Osteoblast (primary cell): ENCODE measurements around the gene FAF2. TPM values are rescaled to one million over a fixed set of nuclear protein-coding genes. Genes with fewer than 3 reads are reported as not detected.
A peak's percentile ranks its signal among the peaks of the same experiment; 100 is the strongest.

Experiments used
- DNase-seq: peaks from one replicate; pipeline ENCODE4 v3.0.0; 2011; ENCODE audit warnings: low spot score, mixed read lengths; ENCODE audit not compliant: insufficient read length; ENCODE audit errors: missing footprints
- H2AFZ ChIP-seq: 2 replicates; pipeline ENCODE4 v1.6.0; 2011; ENCODE audit warnings: mild to moderate bottlenecking, low read length
- H3K27ac ChIP-seq: 2 replicates; pipeline ENCODE4 v1.5.1; 2011; ENCODE audit warnings: mild to moderate bottlenecking, low read depth, low read length, moderate library complexity
- H3K27me3 ChIP-seq: 2 replicates; pipeline ENCODE4 v1.6.0; 2012; ENCODE audit warnings: mild to moderate bottlenecking, control low read depth, inconsistent platforms, low read length, moderate library complexity; ENCODE audit not compliant: insufficient read depth
- H3K36me3 ChIP-seq: 2 replicates; pipeline ENCODE4 v1.5.1; 2011; ENCODE audit warnings: mild to moderate bottlenecking, low read length, control low read depth, moderate library complexity; ENCODE audit not compliant: insufficient read depth
- H3K4me1 ChIP-seq: 2 replicates; pipeline ENCODE4 v1.5.1; 2011; ENCODE audit warnings: mild to moderate bottlenecking, low read length, control low read depth, moderate library complexity; ENCODE audit not compliant: insufficient read depth
- H3K4me2 ChIP-seq: 2 replicates; pipeline ENCODE4 v1.6.0; 2011; ENCODE audit warnings: mild to moderate bottlenecking, low read length; ENCODE audit not compliant: insufficient read depth
- H3K4me3 ChIP-seq: fragments of 200-600 bp; sonication (generic); 3 replicates; pipeline ENCODE4 v1.5.1; 2012; ENCODE audit warnings: mild to moderate bottlenecking, low read length, inconsistent platforms; ENCODE audit not compliant: insufficient read depth
- H3K79me2 ChIP-seq: 2 replicates; pipeline ENCODE4 v1.6.0; 2012; ENCODE audit warnings: mild to moderate bottlenecking, low read length, control low read depth, inconsistent platforms; ENCODE audit not compliant: insufficient read depth
- H3K9me3 ChIP-seq: 2 replicates; pipeline ENCODE4 v1.5.1; 2011; ENCODE audit warnings: low read depth, low read length, control low read depth
- H4K20me1 ChIP-seq: 2 replicates; pipeline ENCODE4 v1.6.0; 2012; ENCODE audit warnings: mild to moderate bottlenecking, low read length, control low read depth; ENCODE audit not compliant: insufficient read depth
- CTCF ChIP-seq: IDR thresholded peaks from 2 replicates; pipeline ENCODE4 v1.5.1; 2011; ENCODE audit warnings: mild to moderate bottlenecking, low read depth, low read length, moderate library complexity; ENCODE audit errors: extremely low read depth
- total RNA-seq: library from RNA; depleted of rRNA; stranded (reverse); fragments of >200 nt; gene quantifications from 2 replicates; pipeline ENCODE4 v1.2.3, GENCODE V29; 2012

Gene FAF2
- total RNA-seq, 1 donor, result 40.2 TPM

DNA sequence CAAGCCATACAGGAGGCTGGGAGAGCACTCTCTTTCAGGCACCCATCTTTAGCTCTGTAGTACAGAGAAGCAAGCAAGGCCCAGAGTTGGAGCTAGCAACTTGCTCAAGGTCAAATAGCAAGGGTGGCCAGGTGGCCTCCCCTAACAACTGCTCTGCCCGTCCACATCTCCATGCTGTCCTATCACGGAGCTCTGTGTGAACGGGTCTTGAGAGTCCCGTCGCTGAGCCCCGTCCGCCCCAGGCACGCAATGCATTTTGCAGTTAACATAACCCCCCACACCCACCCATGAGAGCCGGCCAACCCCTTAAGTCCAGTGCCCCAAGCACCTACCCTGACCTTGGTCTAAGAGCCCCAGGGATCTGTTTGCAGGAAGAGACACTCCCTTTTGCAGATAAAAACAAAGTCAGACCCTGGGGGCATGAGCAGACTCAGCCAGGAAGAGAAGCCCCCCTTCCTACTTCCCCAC is 87.5 kb downstream of the FAF2 start:
- H2AFZ ChIP-seq, result no peak overlapping the region

DNA sequence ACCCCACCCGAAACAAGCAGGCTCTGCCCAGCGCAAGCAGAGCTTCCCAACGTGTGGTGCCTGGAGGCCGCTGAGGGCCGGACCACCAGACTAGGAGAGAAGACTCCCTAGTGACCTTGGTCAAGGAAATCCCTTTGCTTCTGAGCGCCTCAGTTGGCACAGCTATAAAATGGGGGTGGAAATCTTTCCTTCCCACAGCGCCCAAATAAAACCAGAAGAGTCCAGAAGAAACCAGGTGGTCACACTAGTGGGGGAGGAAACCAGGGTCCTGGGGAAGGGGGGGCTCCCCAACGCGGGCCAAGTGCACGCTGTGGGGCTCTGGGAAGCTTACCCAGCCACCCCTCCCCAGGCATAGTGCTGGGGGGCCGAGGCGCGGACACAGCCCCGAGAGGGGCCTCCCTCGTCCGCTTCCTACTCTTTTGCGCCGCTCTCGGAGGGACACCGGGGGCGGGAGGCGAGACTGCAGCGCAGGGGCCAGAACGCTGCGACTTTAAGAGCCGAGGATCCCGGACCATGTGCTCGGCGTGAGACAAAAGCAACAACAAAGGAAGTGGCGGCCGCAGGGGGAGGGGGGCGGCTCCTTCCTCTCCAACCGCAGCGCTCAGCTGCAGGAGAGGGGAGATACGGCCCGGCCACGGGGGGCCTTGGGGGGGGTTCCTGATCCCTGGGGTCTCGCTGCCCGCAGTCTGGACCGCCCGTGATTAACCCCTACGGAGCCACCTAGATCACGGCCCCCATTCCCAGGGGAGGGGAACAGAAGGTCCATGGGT is 88.1 kb downstream of the FAF2 start:
- Histone ChIP-seq H3K4me2 (peak overlapping the region; percentile 89), H3K9me3 (no peaks in the 10 kb centered on the region), H3K4me1 (peaks cover 22% of the 10 kb centered on the region), H3K4me3 (peak overlapping the region; percentile 89), H3K27me3 (no peaks in the 10 kb centered on the region), H4K20me1 (peaks cover 42% of the 10 kb centered on the region), H3K36me3 (peaks cover 4% of the 10 kb centered on the region), H3K79me2 (peaks cover 47% of the 10 kb centered on the region), H2AFZ (peak overlapping the region; percentile 35), H3K27ac (peak overlapping the region; percentile 91)
- no peak for TF ChIP-seq CTCF
- peak; percentile 97 for DNase-seq

More for the DNA sequence above, 87.5 kb downstream of the FAF2 start:
- Histone ChIP-seq H3K4me3 (peak overlapping the region; percentile 89), H3K4me1 (peaks cover 23% of the 10 kb centered on the region), H3K4me2 (peak overlapping the region; percentile 89), H3K27me3 (no peaks in the 10 kb centered on the region), H4K20me1 (peaks cover 42% of the 10 kb centered on the region), H3K9me3 (no peaks in the 10 kb centered on the region), H3K27ac (peak overlapping the region; percentile 91), H3K79me2 (peaks cover 47% of the 10 kb centered on the region), H3K36me3 (peaks cover 8% of the 10 kb centered on the region)
- TF ChIP-seq CTCF, result no peak
- DNase-seq, result peak; percentile 61

DNA sequence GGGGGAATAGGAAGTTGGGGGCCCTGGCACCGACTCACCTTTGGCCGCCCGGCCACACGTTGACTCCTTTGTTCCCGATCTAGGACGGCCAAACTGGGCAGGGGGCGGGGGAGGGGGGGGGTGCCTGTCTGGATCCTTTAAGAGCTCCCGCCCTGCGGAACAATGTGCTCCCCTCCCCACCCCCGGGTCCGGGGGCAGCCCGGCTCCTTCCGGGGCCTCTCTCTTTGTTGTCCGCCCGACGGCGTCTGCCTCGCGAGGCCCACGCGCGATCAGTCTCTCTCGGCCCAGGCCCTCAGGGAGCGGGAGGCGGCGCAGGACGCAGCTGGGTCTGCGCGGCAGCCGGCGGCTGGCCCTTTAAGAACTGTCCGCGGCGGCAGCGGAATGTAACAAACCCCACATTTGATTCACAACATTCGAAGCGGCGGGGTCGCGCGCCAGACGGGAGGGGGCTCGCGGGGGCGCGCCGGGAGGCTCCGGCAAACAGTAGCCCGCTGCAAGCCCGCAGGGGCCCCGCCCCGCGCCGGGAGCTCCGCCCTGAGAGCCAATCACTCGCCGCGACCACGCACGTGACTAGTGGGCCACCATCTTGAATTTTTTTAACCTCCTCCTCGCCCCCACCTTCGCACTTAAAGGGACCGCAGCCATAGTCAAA is 88.8 kb downstream of the FAF2 start, which contains the start of gene RNF44:
Gene RNF44, minus strand, starts transcription at position 501 of the 652 bp plus-strand sequence. CDS start 4,930 bp downstream, outside the sequence.
- Histone ChIP-seq H3K4me3 (peak within 1 kb of the TSS; percentile 89), H3K4me1 (peaks cover 19% of the 10 kb centered on the region), H3K27ac (peak within 1 kb of the TSS; percentile 91), H3K9me3 (no peaks in the 10 kb centered on the region), H2AFZ (peak within 1 kb of the TSS; percentile 95), H3K4me2 (peak within 1 kb of the TSS; percentile 89), H3K79me2 (peaks cover 43% of the 10 kb centered on the region), H3K36me3 (no peaks in the 10 kb centered on the region), H4K20me1 (peaks cover 36% of the 10 kb centered on the region), H3K27me3 (peaks cover under 1% of the 10 kb centered on the region)
- no peak for TF ChIP-seq CTCF
- peak; percentile 100 for DNase-seq
